Measurements from ENCODE around the gene RNF157. TPM values are rescaled to one million over a fixed set of nuclear protein-coding genes. Genes with fewer than 3 reads are reported as not detected.

Gene RNF157
- total and polyA plus RNA-seq, 2 of the 13 experiments (the other 11 are each of a cell fraction or from before 2014, with no cell fraction given): 0.44 to 1.5 TPM

GRCh38 chr17:76164331-76164730 lies 76.0 kb downstream of the RNF157 start:
- peaks cover 21% of the 10 kb centered on the region for H3K4me1 ChIP-seq (ENCODE audit: insufficient read depth, low read length)
- ATAC-seq (no peak), FAIRE-seq (no peak), DNase-seq (ENCODE audit: low spot score) (no peak)
- in situ Hi-C loops (cut with HindIII; ENCODE audit: extremely low pct_ligation_motif_present, low pct_unique_long_range_greater_than_20kb): no loop called here
- TF ChIP-seq ZNF792 (CRISPR knock-in tag; IDR thresholded peaks at IDR 0.05) (no peak), HMGA1 (CRISPR knock-in tag; conservative IDR thresholded peaks at IDR 0.05) (no peak), SPEN (CRISPR knock-in tag; IDR thresholded peaks at IDR 0.05; ENCODE audit: low read depth) (no peak), DNMT1 (CRISPR knock-in tag; IDR thresholded peaks at IDR 0.05) (no peak), SALL2 (CRISPR knock-in tag; IDR thresholded peaks at IDR 0.05) (no peak), MAX (IDR thresholded peaks at IDR 0.05) (no peak), SMC3 (IDR thresholded peaks at IDR 0.05; ENCODE audit: low read length) (no peak), ZFP41 (CRISPR knock-in tag; IDR thresholded peaks at IDR 0.05; ENCODE audit: borderline replicate concordance) (no peak), ZBTB34 (CRISPR knock-in tag; IDR thresholded peaks at IDR 0.05) (no peak), RERE (CRISPR knock-in tag; IDR thresholded peaks at IDR 0.05; ENCODE audit: low read depth) (no peak), ZNF670 (CRISPR knock-in tag; IDR thresholded peaks at IDR 0.05; ENCODE audit: borderline replicate concordance) (no peak)
- no peaks in the 10 kb centered on the region for H3K36me3 ChIP-seq (replicated peaks in 1 of 2; ENCODE audit: control insufficient read depth in 1 of 2, insufficient read depth in 2 of 2, low read length in 2 of 2)
- H3K4me3 ChIP-seq (replicated peaks in 1 of 3; ENCODE audit: insufficient read depth in 1 of 3, low read depth in 2 of 3, low read length in 3 of 3): no peak overlapping the region
- H2AFZ ChIP-seq (ENCODE audit: low read length): no peak overlapping the region
- intact Hi-C loops (cut with micrococcal nuclease; ENCODE audit: unreplicated experiment): no loop called here
- peaks cover 0 to under 1% of the 10 kb centered on the region in 2 experiments; a peak in 2 of 5 replicates for H3K27me3 ChIP-seq (ENCODE audit: control insufficient read depth in 1 of 2, insufficient read depth in 2 of 2, low read length in 2 of 2)
- 29% methylated on average over 2 of the region's 2 CpGs for WGBS (ENCODE audit: low lambda C conversion rate)
- H3K79me2 ChIP-seq (ENCODE audit: insufficient read depth, low read length): no peaks in the 10 kb centered on the region
- H3K4me2 ChIP-seq (ENCODE audit: low read depth, low read length): no peak overlapping the region
- H4K20me1 ChIP-seq (ENCODE audit: insufficient read depth, low read length): no peaks in the 10 kb centered on the region
- no peak overlapping the region for H3K9ac ChIP-seq (ENCODE audit: insufficient read depth, low read depth, low read length)
- ChIA-PET POLR2A (no interaction called here), CTCF (ENCODE audit: low intra/inter-chr PET ratio, low total read pairs) (no interaction called here)
- BruUV-seq (replicated peaks): no TSS peak
- no peaks in the 10 kb centered on the region for H3K9me3 ChIP-seq (ENCODE audit: low read length)
- no peak overlapping the region for H3K27ac ChIP-seq (ENCODE audit: extremely low read length, insufficient read depth, low read length)
